OCI-LY3 (cell line): ENCODE data around the gene ZNF668.
A peak's percentile ranks its signal among the peaks of the same experiment; 100 is the strongest.

Experiments used
- H2AFZ ChIP-seq: fragments of 200-600, 300-600 bp; shearing (Covaris generic); 2 replicates; pipeline ENCODE4 v1.6.0; 2014; ENCODE audit warnings: antibody characterized with exemption, low read depth, low read length
- H3K27ac ChIP-seq: fragments of 200-600, 300-600 bp; sonication (generic); 2 replicates; pipeline ENCODE4 v1.5.1; 2014; ENCODE audit warnings: mild to moderate bottlenecking, low read length, moderate library complexity, mixed read lengths
- H3K27me3 ChIP-seq: fragments of 200-600, 300-600 bp; sonication (generic); 2 replicates; pipeline ENCODE4 v1.6.1; 2014; ENCODE audit warnings: low read depth, low read length, mixed read lengths
- H3K36me3 ChIP-seq: fragments of 200-600, 300-600 bp; sonication (generic); replicated peaks from 2 replicates; pipeline ENCODE3; 2014; ENCODE audit warnings: low read depth, low read length, mixed read lengths
- H3K4me1 ChIP-seq: fragments of 300-600, 200-600 bp; sonication (generic); 2 replicates; pipeline ENCODE4 v1.6.1; 2014; ENCODE audit warnings: low read length, mixed read lengths
- H3K4me2 ChIP-seq: fragments of 200-600, 300-600 bp; sonication (generic); 2 replicates; pipeline ENCODE4 v1.6.1; 2014; ENCODE audit warnings: low read length, mixed read lengths
- H3K4me3 ChIP-seq: fragments of 300-600, 200-600 bp; sonication (generic); 2 replicates; pipeline ENCODE4 v1.5.1; 2014; ENCODE audit warnings: antibody characterized with exemption, mild to moderate bottlenecking, low read length, moderate library complexity
- H3K79me2 ChIP-seq: fragments of 300-600, 200-600 bp; shearing (Covaris generic); 2 replicates; pipeline ENCODE4 v1.6.1; 2014; ENCODE audit warnings: mild to moderate bottlenecking, low read length, mixed read lengths
- H3K9ac ChIP-seq: fragments of 300-600, 200-600 bp; shearing (Covaris generic); 2 replicates; pipeline ENCODE4 v1.6.0; 2014; ENCODE audit warnings: mild to moderate bottlenecking, low read length, moderate library complexity
- H3K9me3 ChIP-seq: fragments of 200-600, 300-600 bp; shearing (Covaris generic); 2 replicates; pipeline ENCODE4 v1.6.1; 2014; ENCODE audit warnings: low read length, mixed read lengths; ENCODE audit not compliant: insufficient read depth
- H4K20me1 ChIP-seq: fragments of 200-600, 300-600 bp; sonication (generic); 2 replicates; pipeline ENCODE4 v1.6.1; 2016; ENCODE audit warnings: low read length, mixed read lengths; ENCODE audit not compliant: insufficient read depth
- CTCF ChIP-seq: fragments of 200-600, 300-600 bp; sonication (generic); IDR thresholded peaks from 2 replicates; pipeline ENCODE4 v1.5.1; 2014; ENCODE audit warnings: antibody characterized with exemption, low read length, low read depth
- EZH2phosphoT487 ChIP-seq: fragments of 200-600 bp; shearing (Covaris generic); IDR thresholded peaks from 2 replicates; pipeline ENCODE4 v1.6.1; 2018; ENCODE audit warnings: antibody characterized with exemption, mixed run types, low read depth

Gene ZNF668

DNA sequence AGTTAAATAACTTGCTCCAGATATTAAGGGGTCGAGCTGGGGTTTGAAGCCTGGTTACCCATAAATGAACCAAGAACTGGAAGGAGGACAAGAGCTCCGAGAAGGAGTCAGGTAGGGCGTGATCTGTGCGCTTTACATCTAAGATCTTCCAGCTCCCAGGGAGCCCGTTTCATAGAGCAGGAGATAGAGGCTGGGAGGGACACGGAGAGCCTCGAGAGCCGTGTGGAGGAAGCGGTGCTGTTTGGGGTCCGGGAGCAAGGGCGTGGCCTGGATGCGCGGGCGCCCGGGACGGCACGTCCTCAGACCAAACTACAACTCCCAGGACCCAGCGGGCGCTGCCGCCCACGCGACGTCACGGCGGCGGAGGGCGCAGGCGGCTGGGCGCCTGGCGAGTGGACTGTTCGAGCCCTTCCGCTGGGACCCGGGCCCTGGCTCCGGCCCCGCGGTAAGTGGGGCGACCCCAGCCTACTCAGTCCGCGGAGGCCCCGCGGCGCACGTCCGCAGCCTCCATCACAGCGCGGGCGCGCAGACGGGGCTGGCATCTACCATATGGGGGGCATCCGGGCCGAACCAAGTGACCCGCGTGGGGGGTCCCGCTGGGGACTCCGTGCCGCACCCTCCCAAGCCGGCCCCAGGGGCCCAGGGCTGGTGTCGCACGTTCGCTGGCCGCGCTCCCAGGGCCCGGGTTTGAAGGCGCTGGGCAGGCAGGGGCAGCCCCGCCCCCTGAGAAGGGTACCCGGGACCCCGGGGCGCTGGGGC, 34.2 kb upstream of the ZNF668 start, which contains the start of gene BCKDK:
TSS of gene BCKDK (plus strand) at position 352 of the 759 bp plus-strand sequence. CDS start 838 bp downstream, outside the sequence.
- Histone ChIP-seq H3K4me2 (peak within 1 kb of the TSS; percentile 99), H3K79me2 (peaks cover 10% of the 10 kb centered on the region; the same call in 1 of the 2 replicates), H3K9me3 (no peaks in the 10 kb centered on the region), H3K27me3 (no peaks in the 10 kb centered on the region), H3K36me3 (peaks cover 32% of the 10 kb centered on the region), H3K9ac (peak within 1 kb of the TSS; percentile 79), H2AFZ (peak within 1 kb of the TSS; percentile 99), H3K4me1 (peaks cover 13% of the 10 kb centered on the region), H4K20me1 (no peaks in the 10 kb centered on the region), H3K27ac (peak within 1 kb of the TSS; percentile 39; the same call in 1 of the 2 replicates), H3K4me3 (peak within 1 kb of the TSS; percentile 79)
- TF ChIP-seq EZH2phosphoT487, result no peak
- TF ChIP-seq CTCF, result no peak

GRCh38 chr16:31107465-31107867, 33.4 kb upstream of the ZNF668 start:
- Histone ChIP-seq H3K9me3 (no peaks in the 10 kb centered on the region), H3K4me3 (peak overlapping the region; percentile 79), H3K36me3 (peaks cover 26% of the 10 kb centered on the region), H3K9ac (peak overlapping the region; percentile 79), H4K20me1 (no peaks in the 10 kb centered on the region), H3K4me2 (peak overlapping the region; percentile 99), H2AFZ (peak overlapping the region; percentile 99), H3K27me3 (no peaks in the 10 kb centered on the region), H3K4me1 (peaks cover 13% of the 10 kb centered on the region), H3K79me2 (peaks cover 10% of the 10 kb centered on the region; the same call in 1 of the 2 replicates), H3K27ac (peak overlapping the region; percentile 39; the same call in 1 of the 2 replicates)
- TF ChIP-seq EZH2phosphoT487, result no peak
- TF ChIP-seq CTCF, result no peak

- Histone ChIP-seq H4K20me1 (no peaks in the 10 kb centered on the region), H3K36me3 (peaks cover 20% of the 10 kb centered on the region), H3K9me3 (no peaks in the 10 kb centered on the region), H3K27ac (no peak overlapping the region), H3K4me2 (peak overlapping the region; percentile 99), H3K4me1 (peaks cover 13% of the 10 kb centered on the region), H3K4me3 (peak overlapping the region; percentile 79), H3K79me2 (peaks cover 10% of the 10 kb centered on the region; the same call in 1 of the 2 replicates), H3K27me3 (no peaks in the 10 kb centered on the region), H2AFZ (no peak overlapping the region), H3K9ac (peak overlapping the region; percentile 79; the same call in 1 of the 2 replicates)
- TF ChIP-seq CTCF (no peak), EZH2phosphoT487 (no peak)
These were observed 32.7 kb upstream of the ZNF668 start for GRCh38 chr16:31106509-31107464.
